ENCODE data around the gene BLACAT1. TPM values are rescaled to one million over a fixed set of nuclear protein-coding genes. Genes with fewer than 3 reads are reported as not detected.

BLACAT1 gene
- total RNA-seq (2022; extraction: Qiagen RNA extraction; ENCODE audit: low read depth), result 0.03 to 0.07 TPM in 2 of 5 replicates, not detected in the others

GRCh38 chr1:205455581-205456382 lies at the start of gene BLACAT1:
BLACAT1 (minus strand) TSS chr1:205456045.

GRCh38 chr1:205504311-205505075 lies 48.6 kb upstream of the BLACAT1 start, which contains the start of gene CDK18:
CDK18 (plus strand) TSS chr1:205504669; CDS start chr1:205523168, 18,499 bp downstream.

DNA sequence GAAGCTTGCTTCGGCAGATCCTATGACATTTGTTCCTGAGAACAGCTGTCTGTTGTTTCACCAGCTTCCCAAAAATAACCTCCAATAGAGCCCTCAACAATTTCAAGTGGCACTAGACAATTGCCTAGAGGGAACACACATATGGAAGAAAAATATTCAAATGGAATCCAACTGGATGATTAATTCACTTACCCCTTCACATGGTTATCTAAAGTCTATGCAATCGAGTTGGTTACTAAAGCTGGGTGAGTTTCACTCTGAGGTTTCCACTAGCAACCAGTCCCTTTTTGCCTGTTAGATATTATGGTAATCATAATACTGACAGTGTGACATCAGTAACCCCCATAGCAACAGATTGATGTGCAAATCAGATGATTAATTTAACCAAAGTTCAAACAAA lies 34.0 kb downstream of the BLACAT1 start, which contains the start of gene LEMD1:
LEMD1 (minus strand) TSS at position 259 of the 400 bp plus-strand sequence. CDS start 1,520 bp downstream, outside the sequence.

Other genes with a start within 250 kb of the BLACAT1 start
- gene DSTYK, start 244.3 kb downstream of the BLACAT1 start, total RNA-seq (2022; extraction: Qiagen RNA extraction; ENCODE audit: low read depth), result 6.3 to 9.3 TPM (median 8.5 TPM) in 5 replicates
- 1.5 to 1.8 TPM (median 1.6 TPM) in 5 replicates for gene TMCC2, start 228.1 kb downstream of the BLACAT1 start, total RNA-seq (2022; extraction: Qiagen RNA extraction; ENCODE audit: low read depth)
- gene NUAK2, start 134.3 kb downstream of the BLACAT1 start, total RNA-seq (2022; extraction: Qiagen RNA extraction; ENCODE audit: low read depth), result 28.8 to 32.2 TPM (median 29.8 TPM) in 5 replicates
- gene KLHDC8A, start 99.1 kb downstream of the BLACAT1 start, total RNA-seq (2022; extraction: Qiagen RNA extraction; ENCODE audit: low read depth), result 0.66 to 1.1 TPM (median 0.79 TPM) in 5 replicates
- not detected in 5 replicates for gene LEMD1, start 34.0 kb downstream of the BLACAT1 start, total RNA-seq (2022; extraction: Qiagen RNA extraction; ENCODE audit: low read depth)
- 0.73 to 1.3 TPM (median 1.1 TPM) in 5 replicates for gene CDK18, start 48.6 kb upstream of the BLACAT1 start, total RNA-seq (2022; extraction: Qiagen RNA extraction; ENCODE audit: low read depth)
- 6.0 to 7.2 TPM (median 6.4 TPM) in 5 replicates for gene ELK4, start 176.0 kb upstream of the BLACAT1 start, total RNA-seq (2022; extraction: Qiagen RNA extraction; ENCODE audit: low read depth)
- gene SLC45A3, start 224.5 kb upstream of the BLACAT1 start, total RNA-seq (2022; extraction: Qiagen RNA extraction; ENCODE audit: low read depth), result 4.5 to 6.3 TPM (median 5.7 TPM) in 5 replicates

All from A549 treated with GW870086 at 1 μM for 4 hours (cell line).